ENCODE data around the gene HMX2.
A peak's percentile ranks its signal among the peaks of the same experiment; 100 is the strongest.

The HMX2 gene

DNA sequence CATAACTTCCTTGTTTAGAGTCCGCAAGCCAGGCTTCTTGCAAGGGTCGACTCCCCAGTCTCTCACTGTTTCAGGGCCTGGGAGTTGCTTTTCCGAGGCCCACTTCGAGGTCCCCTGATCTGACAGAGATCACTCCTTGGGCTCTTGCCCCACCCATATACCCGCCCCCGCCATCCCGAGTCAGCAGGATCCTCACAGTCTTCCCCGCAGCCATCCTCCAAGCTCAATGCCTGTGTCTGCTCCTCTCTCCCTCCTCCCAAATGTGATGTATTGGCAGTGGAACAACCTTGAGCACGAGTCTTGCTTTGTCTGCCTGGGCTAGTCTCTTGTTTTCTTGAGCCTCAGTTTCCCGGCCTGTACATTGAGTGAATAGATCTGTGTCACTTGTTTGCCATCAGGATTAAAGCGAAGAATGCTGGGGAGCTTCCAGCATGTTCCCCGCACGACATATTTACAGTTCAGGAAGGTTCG, 2.4 kb upstream of the HMX2 start:
- H3K27ac ChIP-seq (ENCODE audit: insufficient read depth, low read length, poor library complexity, severe bottlenecking), result no peak overlapping the region
- peaks cover 76% of the 10 kb centered on the region for H3K4me1 ChIP-seq (ENCODE audit: control insufficient read depth, insufficient read depth, low read length, poor library complexity, severe bottlenecking)
- H3K9me3 ChIP-seq (ENCODE audit: control insufficient read depth, low read length), result no peaks in the 10 kb centered on the region
- H3K36me3 ChIP-seq (ENCODE audit: control insufficient read depth, insufficient read depth, low read length), result no peaks in the 10 kb centered on the region
- peaks cover 87% of the 10 kb centered on the region for H3K27me3 ChIP-seq (replicated peaks; ENCODE audit: control insufficient read depth, insufficient read depth, low read length, poor library complexity, severe bottlenecking)
- DNase-seq, result no peak
- peak overlapping the region; percentile 32 for H3K4me3 ChIP-seq (ENCODE audit: insufficient read depth, low read depth, low read length, poor library complexity, severe bottlenecking)

DNA sequence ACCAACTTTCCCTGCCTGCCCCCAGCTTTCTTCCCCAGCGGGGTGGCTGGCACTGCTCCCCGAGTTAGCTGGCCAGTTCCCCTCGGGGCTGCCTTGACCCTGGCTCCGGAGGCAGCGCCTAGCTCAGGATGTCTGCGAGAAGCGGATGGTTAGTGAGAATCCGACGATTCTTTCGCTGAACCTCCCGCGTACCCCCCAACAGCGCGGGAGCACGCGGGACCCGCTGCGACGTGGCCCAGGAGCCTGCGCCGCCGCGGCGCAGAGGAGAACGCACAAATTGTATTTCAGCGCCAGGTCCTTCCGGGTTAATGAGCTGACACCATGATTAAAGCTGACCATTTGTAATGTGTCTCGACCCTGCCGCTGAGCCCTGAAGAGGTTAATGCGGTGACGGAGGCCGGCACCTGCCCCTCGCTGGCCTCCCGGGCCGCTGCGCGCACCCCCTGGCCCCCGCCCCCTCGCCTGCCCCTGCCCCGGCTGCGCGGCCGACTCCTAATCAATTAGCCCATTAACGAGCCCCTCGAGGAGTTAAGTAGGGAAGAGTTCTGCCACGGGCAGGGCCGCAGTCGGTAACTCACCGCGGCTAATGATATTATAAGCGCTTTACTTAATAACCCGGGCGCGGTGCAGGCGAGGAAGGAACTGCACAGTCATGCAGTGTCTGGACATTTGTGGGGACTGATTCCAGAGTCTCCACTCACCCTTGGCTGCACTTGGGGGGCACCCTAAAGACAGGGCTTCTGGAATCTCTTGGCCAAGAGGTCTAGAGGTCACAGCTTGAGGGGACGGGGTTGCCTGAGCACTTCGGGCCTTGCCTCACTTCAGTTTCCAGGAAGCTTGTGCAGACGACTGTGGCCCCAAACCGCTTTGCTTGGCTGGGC, 1.7 kb upstream of the HMX2 start:
- H3K4me3 ChIP-seq (ENCODE audit: insufficient read depth, low read depth, low read length, poor library complexity, severe bottlenecking), result peak overlapping the region; percentile 32
- peaks cover 83% of the 10 kb centered on the region for H3K4me1 ChIP-seq (ENCODE audit: control insufficient read depth, insufficient read depth, low read length, poor library complexity, severe bottlenecking)
- H3K27ac ChIP-seq (ENCODE audit: insufficient read depth, low read length, poor library complexity, severe bottlenecking), result no peak overlapping the region
- no peak for DNase-seq
- no peaks in the 10 kb centered on the region for H3K36me3 ChIP-seq (ENCODE audit: control insufficient read depth, insufficient read depth, low read length)
- no peaks in the 10 kb centered on the region for H3K9me3 ChIP-seq (ENCODE audit: control insufficient read depth, low read length)
- H3K27me3 ChIP-seq (replicated peaks; ENCODE audit: control insufficient read depth, insufficient read depth, low read length, poor library complexity, severe bottlenecking), result peaks cover 87% of the 10 kb centered on the region

DNA sequence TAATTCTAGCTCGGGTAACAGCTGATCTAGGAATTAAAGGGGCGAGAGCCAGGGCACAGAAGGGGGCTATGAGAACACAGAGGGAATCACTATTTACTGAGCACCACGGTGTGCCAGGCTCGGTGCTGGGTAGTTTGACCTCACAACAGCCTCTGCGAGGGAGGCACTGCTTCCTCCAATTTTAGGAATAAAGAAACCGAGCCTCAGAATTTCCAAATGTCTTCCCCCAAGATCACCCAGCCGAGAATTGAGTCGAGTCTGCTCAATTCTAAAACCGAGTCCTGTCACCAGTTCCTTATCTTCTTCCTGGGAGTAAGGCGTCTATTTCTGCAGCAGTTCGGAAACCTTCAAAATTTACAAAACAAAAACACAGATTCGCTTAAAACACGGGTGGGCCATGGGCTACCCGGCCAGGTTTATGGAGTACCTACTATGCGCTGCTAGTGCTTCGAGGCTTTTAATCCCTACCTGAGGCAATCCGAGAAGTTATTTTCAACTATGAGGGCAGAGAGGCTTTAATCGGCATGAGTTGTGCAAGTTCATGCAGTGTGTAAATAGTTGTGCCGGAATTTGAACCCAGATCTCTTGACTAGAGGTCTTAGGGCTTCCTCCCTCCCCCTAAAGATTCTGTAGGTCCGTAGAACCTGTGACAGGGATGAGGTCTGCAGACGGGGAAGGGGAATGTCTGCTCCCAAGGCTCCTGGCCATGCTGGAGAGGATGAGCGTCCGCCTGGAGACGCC, 872 bp upstream of the HMX2 start:
- DNase-seq, result no peak
- no peaks in the 10 kb centered on the region for H3K36me3 ChIP-seq (ENCODE audit: control insufficient read depth, insufficient read depth, low read length)
- peaks cover 85% of the 10 kb centered on the region for H3K27me3 ChIP-seq (replicated peaks; ENCODE audit: control insufficient read depth, insufficient read depth, low read length, poor library complexity, severe bottlenecking)
- peaks cover 84% of the 10 kb centered on the region for H3K4me1 ChIP-seq (ENCODE audit: control insufficient read depth, insufficient read depth, low read length, poor library complexity, severe bottlenecking)
- H3K27ac ChIP-seq (ENCODE audit: insufficient read depth, low read length, poor library complexity, severe bottlenecking), result no peak overlapping the region
- H3K4me3 ChIP-seq (ENCODE audit: insufficient read depth, low read depth, low read length, poor library complexity, severe bottlenecking), result no peak overlapping the region
- no peaks in the 10 kb centered on the region for H3K9me3 ChIP-seq (ENCODE audit: control insufficient read depth, low read length)

DNA sequence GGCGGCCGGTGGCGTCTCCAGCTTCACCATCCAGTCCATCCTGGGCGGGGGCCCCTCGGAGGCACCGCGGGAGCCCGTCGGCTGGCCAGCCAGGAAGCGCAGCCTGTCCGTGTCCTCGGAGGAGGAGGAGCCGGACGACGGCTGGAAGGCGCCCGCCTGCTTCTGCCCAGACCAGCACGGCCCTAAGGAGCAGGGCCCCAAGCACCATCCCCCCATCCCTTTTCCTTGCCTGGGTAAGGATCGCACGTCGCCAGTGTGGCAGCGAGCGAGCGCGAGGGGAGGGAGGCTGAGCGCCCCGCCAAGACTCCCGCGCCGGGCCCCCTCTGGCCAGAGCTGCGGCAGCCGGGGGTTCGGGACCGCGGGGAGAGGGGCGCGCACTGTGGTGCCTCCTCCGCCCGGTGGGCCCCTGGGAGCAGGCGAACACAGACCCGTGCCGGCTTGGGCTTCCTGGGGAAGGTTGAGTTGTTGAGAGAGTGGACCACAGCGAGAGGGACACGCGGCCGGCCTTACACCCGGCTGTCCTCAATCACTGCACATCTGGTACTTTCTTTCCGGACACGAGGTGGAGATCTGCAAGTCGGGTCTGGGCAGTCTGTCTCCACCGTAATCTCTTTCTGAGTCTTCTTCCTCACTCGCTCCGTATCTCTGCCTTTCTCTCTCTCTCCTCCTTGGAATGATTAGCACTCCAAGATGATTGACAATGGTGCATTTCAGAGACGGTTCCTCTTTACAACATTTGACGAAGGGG, 652 bp downstream of the HMX2 start:
- no peak for DNase-seq
- Histone ChIP-seq H3K4me1 (ENCODE audit: control insufficient read depth, insufficient read depth, low read length, poor library complexity, severe bottlenecking) (peaks cover 71% of the 10 kb centered on the region), H3K36me3 (ENCODE audit: control insufficient read depth, insufficient read depth, low read length) (no peaks in the 10 kb centered on the region), H3K27me3 (replicated peaks; ENCODE audit: control insufficient read depth, insufficient read depth, low read length, poor library complexity, severe bottlenecking) (peaks cover 70% of the 10 kb centered on the region), H3K9me3 (ENCODE audit: control insufficient read depth, low read length) (no peaks in the 10 kb centered on the region), H3K27ac (ENCODE audit: insufficient read depth, low read length, poor library complexity, severe bottlenecking) (no peak overlapping the region), H3K4me3 (ENCODE audit: insufficient read depth, low read depth, low read length, poor library complexity, severe bottlenecking) (peak overlapping the region; percentile 52)

DNA sequence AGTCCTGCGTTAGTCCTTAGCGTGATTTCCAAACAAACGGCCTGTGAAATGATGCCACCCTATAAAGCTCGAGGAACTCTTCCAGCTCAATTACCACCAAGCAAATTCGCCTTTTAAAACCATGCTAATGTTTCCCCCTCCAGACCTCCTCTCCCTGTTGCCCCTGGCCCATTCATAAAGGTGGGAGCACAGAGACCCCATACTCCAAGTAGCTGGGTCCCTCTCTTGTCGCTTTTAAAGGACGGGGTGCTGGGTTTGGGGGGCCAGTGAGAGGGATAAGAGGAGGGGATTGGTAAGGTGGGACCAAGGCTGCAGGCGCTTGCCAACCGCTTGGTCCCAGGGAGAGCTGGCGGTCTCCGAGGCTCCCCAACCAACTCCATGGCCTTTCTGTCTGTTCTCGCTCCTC, 1.2 kb downstream of the HMX2 start:
- Histone ChIP-seq H3K9me3 (ENCODE audit: control insufficient read depth, low read length) (no peaks in the 10 kb centered on the region), H3K4me1 (ENCODE audit: control insufficient read depth, insufficient read depth, low read length, poor library complexity, severe bottlenecking) (peaks cover 70% of the 10 kb centered on the region), H3K27me3 (replicated peaks; ENCODE audit: control insufficient read depth, insufficient read depth, low read length, poor library complexity, severe bottlenecking) (peaks cover 68% of the 10 kb centered on the region), H3K27ac (ENCODE audit: insufficient read depth, low read length, poor library complexity, severe bottlenecking) (no peak overlapping the region), H3K36me3 (ENCODE audit: control insufficient read depth, insufficient read depth, low read length) (no peaks in the 10 kb centered on the region), H3K4me3 (ENCODE audit: insufficient read depth, low read depth, low read length, poor library complexity, severe bottlenecking) (peak overlapping the region; percentile 52)
- DNase-seq, result no peak

DNA sequence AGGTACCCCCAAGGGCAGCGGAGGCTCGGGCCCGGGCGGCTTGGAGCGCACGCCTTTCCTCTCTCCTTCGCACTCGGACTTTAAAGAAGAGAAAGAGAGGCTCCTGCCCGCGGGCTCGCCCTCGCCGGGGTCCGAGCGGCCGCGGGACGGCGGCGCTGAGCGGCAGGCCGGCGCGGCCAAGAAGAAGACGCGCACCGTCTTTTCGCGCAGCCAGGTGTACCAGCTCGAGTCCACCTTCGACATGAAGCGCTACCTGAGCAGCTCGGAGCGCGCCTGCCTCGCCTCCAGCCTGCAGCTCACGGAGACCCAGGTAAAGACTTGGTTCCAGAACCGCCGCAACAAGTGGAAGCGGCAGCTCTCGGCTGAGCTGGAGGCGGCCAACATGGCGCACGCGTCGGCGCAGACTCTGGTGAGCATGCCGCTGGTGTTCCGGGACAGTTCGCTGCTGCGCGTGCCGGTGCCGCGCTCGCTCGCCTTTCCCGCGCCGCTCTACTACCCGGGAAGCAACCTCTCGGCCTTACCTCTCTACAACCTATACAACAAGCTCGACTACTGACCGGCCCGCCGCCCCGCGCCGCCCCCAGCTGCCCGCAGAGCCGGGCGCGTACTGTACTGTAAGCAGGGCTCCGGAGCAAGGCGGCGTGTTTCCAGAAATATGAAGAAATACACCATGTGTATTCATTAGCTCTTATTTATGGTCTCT, 1.8 kb downstream of the HMX2 start:
- Histone ChIP-seq H3K9me3 (ENCODE audit: control insufficient read depth, low read length) (no peaks in the 10 kb centered on the region), H3K27me3 (replicated peaks; ENCODE audit: control insufficient read depth, insufficient read depth, low read length, poor library complexity, severe bottlenecking) (peaks cover 64% of the 10 kb centered on the region), H3K4me3 (ENCODE audit: insufficient read depth, low read depth, low read length, poor library complexity, severe bottlenecking) (peak overlapping the region; percentile 48), H3K27ac (ENCODE audit: insufficient read depth, low read length, poor library complexity, severe bottlenecking) (no peak overlapping the region), H3K36me3 (ENCODE audit: control insufficient read depth, insufficient read depth, low read length) (no peaks in the 10 kb centered on the region), H3K4me1 (ENCODE audit: control insufficient read depth, insufficient read depth, low read length, poor library complexity, severe bottlenecking) (peaks cover 66% of the 10 kb centered on the region)
- no peak for DNase-seq

DNA sequence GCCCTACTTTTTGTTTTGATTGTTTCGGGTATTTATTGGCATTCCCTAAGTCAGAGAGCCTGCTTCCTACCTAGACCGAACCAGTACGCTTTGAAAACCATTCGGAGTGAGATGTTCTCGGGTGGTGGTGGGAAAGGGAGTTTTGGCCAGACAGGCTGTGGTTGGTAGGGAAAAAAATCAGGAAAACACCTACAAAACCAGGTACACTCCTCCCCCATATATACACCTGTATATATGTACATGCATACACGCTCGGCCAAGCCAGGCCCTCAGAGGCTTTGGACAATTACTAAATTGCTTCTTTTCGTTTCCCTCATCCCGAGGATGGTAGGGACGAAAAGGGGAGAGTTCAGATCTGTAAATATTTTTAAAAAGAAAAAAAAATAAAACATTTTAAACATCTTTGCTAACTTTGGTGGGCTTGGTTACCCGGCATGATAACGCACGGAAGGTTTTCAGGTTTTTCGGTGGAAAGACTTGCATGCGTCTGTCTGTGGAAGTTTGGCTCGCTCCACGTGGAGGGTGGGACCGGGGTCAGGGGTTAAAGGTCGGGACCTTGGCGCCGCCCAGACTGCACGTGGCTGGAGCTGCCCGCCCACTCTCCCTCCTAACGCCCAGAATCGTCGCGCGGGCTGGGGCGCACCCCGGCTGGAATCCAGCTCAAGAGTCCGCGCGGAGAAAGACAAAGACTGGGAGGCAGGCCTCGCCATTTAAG, 2.5 kb downstream of the HMX2 start:
- Histone ChIP-seq H3K9me3 (ENCODE audit: control insufficient read depth, low read length) (no peaks in the 10 kb centered on the region), H3K27ac (ENCODE audit: insufficient read depth, low read length, poor library complexity, severe bottlenecking) (no peak overlapping the region), H3K4me3 (ENCODE audit: insufficient read depth, low read depth, low read length, poor library complexity, severe bottlenecking) (peak overlapping the region; percentile 48), H3K27me3 (replicated peaks; ENCODE audit: control insufficient read depth, insufficient read depth, low read length, poor library complexity, severe bottlenecking) (peaks cover 57% of the 10 kb centered on the region), H3K36me3 (ENCODE audit: control insufficient read depth, insufficient read depth, low read length) (no peaks in the 10 kb centered on the region), H3K4me1 (ENCODE audit: control insufficient read depth, insufficient read depth, low read length, poor library complexity, severe bottlenecking) (peaks cover 66% of the 10 kb centered on the region)
- DNase-seq, result no peak

DNA sequence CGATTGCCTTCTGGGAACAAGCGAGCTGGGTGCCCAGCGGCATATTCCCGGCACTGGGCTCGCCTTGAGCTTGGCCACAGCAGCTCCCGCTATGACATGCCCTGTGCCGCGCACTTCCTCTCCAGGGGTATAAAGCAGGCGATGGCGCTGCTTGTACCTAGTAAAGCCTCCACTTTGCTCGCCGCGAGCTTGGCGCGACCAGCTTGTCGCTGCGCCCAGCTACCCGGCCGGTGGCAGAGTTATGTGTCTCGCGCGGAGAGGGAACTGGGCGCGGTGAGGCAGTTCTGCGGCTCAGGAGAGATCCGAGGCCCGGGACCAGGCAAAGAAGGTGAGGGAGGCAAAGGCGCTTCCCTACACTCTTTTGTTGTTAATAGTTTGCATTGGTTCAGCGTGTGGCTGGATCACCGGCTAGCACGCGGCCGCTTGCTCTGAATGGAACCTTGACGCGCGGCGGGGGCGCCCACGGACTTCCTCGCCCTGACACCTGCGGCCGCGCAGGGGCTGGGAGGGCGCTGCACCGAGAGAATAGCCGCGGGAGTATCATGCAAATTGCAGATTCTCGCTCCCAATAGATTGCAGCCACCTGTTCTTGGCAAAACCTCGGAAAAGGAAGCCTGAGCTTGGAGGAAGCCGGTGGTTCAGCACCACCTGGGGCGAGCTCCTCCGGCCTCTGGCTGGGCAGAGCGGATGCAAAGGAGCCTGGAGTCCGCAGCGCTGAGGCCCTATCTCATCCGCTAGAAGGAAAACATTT, 3.2 kb downstream of the HMX2 start:
- DNase-seq, result no peak
- peaks cover 66% of the 10 kb centered on the region for H3K4me1 ChIP-seq (ENCODE audit: control insufficient read depth, insufficient read depth, low read length, poor library complexity, severe bottlenecking)
- H3K4me3 ChIP-seq (ENCODE audit: insufficient read depth, low read depth, low read length, poor library complexity, severe bottlenecking), result peak overlapping the region; percentile 45

More for the DNA sequence above, 3.2 kb downstream of the HMX2 start:
- Histone ChIP-seq H3K9me3 (ENCODE audit: control insufficient read depth, low read length) (no peaks in the 10 kb centered on the region), H3K36me3 (ENCODE audit: control insufficient read depth, insufficient read depth, low read length) (peaks cover 4% of the 10 kb centered on the region), H3K27me3 (replicated peaks; ENCODE audit: control insufficient read depth, insufficient read depth, low read length, poor library complexity, severe bottlenecking) (peaks cover 49% of the 10 kb centered on the region), H3K27ac (ENCODE audit: insufficient read depth, low read length, poor library complexity, severe bottlenecking) (no peak overlapping the region)
